GM12874 (cell line): ENCODE data around the gene GNA14.

Experiments
- CTCF ChIP-seq: IDR thresholded peaks from 2 replicates; pipeline ENCODE4 v1.5.1; 2011; ENCODE audit warnings: low read depth, mild to moderate bottlenecking, control low read depth, low read length, moderate library complexity; ENCODE audit not compliant: insufficient read depth

The GNA14 gene

DNA sequence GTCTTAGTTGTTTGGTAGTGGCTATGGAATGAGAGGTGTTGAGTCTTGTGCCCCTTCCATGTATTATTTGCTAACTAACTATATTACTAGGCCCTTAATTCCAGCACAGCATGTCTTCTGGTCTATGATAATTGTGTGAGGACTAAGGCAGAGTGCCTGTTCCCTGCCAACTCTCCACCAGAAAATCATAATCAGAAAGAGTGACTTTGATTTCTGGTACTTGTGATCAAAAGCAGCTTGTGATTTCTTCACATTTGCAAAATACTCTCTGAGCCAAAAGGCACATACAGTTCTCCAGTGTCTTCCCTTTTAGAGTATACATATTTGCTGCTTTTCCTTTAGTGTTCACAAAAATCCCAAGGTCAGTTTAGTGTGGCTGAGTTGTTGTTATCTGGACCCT is 229.9 kb downstream of the GNA14 start:
- no peak for TF ChIP-seq CTCF

DNA sequence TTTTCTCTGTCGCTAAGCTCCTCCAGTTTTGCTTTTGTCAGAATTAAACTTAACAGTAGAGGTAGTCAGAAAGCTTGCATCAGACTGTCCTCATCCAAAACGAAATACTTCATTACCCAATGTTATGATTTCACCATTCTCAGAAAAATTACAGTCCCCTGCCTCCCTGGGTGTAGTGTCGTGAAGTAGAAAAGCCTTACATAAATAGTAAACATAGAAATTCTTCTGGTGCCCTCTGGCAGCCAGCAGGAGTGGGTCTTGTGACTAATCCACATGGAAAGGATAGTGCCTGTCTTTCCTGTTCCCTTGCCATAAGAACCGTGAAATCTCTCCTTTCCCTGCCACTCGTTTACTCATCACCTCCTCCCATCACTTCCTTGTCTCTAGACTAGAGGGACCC is 230.6 kb downstream of the GNA14 start:
- no peak for TF ChIP-seq CTCF

DNA sequence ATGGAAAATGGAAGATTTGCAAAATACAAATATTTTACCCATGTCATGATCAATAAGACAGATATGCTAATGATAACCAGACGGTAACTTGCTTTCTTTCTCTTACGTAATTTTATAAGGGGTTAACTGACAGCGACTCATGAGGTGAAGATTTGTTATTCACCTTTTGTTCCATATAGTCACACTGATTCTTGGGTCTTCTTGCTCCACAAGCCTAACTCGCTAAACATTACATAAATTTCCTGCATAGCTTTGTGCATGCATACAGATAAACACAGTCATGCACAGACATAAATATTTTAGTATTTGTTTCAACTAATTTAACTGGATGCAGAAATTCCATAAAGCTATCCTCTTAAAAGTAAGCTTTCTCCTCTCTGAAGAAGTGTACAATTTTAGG is 244.9 kb downstream of the GNA14 start:
- TF ChIP-seq CTCF = no peak

GRCh38 chr9:77402286-77402685 is 245.8 kb downstream of the GNA14 start:
- TF ChIP-seq CTCF = no peak

DNA sequence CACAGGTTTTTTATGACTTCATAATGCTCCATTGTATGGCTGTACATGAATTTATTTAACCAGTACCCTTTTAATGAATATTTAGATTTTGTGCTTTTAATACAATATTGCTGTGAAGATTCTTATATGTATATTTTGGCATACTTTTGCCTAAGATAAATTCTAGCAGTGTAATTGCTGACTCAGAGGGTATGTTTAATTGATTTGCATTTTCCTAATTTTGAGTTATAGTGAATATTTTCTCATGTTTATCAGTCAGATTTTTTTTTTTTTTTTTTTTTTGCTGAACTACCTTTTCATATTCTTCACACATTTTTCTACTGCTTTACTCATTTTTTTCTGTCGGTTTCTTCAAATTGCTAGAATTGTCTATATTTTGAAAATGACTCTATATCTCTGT is 248.2 kb downstream of the GNA14 start:
- no peak for TF ChIP-seq CTCF

GRCh38 chr9:77392328-77392727 is 255.8 kb downstream of the GNA14 start:
- TF ChIP-seq CTCF = no peak

- no peak for TF ChIP-seq CTCF
Measured at GRCh38 chr9:77391834-77392233, 256.3 kb downstream of the GNA14 start.

- no peak for TF ChIP-seq CTCF
Measured at GRCh38 chr9:77386187-77386586, 261.9 kb downstream of the GNA14 start.
